Activated CD8-positive, alpha-beta memory T cell treated with anti-CD3 and anti-CD28 coated beads for 48 hours (primary cell): ENCODE data around the gene HTR3A.

Experiments
- DNase-seq, 3 experiments: peaks; one replicate each; pipeline ENCODE4 v3.0.0-alpha.2; 2020; ENCODE audit warnings: low read depth in 2 of 3, low spot score in 2 of 3

The HTR3A gene

DNA sequence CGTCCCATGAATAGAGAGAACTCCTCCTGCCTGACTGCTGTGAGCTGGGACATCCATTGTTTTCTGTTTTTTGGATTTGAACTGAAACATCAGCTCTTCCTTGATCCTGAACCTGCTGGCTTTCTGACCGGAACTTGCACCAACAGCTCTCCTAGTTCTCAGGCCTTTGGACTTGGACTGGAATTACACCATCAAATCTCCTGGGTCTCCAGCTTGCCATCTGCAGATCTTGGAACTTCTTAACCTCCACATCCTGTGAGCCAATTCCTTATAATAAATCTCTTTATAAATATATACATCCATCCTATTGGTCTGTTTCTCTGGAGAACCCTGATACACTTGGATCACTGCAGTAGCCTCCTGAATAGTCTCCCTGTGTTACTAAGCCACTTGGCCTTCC is 42.1 kb downstream of the HTR3A start:
- DNase-seq = no peak

DNA sequence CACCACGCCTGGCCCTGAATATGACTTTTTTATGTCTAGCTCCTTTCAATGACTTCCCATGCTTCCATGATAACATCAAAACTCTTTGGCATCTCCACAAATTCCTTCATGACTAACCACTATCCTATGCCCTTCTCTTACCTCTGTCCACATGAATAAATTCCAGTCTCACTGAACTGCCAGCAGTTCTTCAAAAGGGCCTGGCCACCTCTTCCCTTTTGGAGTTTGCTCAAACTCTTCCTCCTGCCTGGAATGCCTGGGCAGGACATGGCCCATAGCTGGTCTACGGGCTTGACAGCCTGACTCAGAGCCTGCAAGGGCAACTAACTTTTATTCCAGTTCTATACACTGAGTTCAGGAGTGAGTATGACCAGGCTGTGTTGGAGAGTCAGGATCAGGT is 42.8 kb downstream of the HTR3A start:
- no peak for DNase-seq

GRCh38 chr11:114019046-114019445 is 44.1 kb downstream of the HTR3A start:
- no peak for DNase-seq

DNA sequence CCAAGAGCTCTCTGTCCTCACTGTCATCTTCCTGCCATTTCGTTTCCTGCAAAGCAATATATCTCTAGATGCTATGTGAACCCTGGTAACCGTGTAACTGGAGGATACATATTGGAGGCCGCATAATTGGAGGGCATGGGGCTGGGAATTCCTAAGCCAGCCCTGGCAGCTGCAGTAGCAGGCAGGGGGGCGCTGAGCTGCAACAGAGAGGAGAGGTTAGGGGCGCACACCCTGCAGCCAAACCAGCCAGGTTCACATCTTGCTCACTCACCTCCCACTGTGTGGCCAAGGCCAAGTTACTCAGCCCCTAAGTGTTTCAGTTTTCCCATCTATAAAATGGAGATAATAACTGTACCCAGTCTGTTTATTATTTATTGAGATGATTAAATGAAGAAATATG is 44.7 kb downstream of the HTR3A start:
- no peak for DNase-seq

- DNase-seq = no peak
Measured at GRCh38 chr11:114025329-114025907, 50.5 kb downstream of the HTR3A start.

DNA sequence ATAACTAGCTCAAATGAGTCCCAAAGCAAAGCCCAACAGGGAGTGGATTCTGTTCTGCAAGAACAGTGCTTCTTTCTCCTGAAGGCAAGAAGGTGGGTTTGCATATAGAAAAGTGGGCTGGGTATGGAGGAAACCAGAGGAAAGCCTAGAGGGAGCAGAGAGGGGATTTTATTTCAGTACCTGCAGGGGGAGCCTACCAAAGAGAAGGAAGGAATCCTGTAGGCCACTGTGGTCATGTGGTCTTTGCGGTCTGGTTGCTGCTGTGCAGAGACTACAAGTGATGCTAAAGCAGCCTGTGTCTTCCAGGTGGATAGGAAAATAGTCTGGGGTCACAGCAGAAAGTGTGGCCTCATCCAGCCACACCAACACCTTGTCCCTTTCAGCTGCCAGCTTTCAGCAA is 51.4 kb downstream of the HTR3A start:
- DNase-seq = no peak

DNA sequence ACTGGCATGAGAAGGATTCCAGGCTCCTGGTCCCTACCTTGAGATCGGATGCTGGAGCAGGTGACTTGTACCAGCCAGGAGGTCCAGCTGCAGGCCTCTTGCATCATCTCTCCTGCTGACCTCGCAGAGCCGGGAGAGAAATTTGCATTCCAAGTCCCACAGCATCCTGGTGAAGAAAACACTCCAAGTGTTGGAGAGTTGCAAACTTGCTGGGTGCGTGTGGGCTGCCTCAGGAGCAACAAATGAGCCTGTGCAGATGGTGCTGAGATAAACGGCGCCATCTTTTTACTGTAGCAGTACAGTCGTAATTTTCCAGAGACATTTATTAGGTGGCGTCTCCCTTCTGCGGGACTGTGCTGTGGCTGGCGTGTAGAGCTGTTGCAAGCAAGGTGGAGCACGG is 52.5 kb downstream of the HTR3A start:
- DNase-seq = no peak

- no peak for DNase-seq
Measured at GRCh38 chr11:114027926-114028325, 53.0 kb downstream of the HTR3A start.

DNA sequence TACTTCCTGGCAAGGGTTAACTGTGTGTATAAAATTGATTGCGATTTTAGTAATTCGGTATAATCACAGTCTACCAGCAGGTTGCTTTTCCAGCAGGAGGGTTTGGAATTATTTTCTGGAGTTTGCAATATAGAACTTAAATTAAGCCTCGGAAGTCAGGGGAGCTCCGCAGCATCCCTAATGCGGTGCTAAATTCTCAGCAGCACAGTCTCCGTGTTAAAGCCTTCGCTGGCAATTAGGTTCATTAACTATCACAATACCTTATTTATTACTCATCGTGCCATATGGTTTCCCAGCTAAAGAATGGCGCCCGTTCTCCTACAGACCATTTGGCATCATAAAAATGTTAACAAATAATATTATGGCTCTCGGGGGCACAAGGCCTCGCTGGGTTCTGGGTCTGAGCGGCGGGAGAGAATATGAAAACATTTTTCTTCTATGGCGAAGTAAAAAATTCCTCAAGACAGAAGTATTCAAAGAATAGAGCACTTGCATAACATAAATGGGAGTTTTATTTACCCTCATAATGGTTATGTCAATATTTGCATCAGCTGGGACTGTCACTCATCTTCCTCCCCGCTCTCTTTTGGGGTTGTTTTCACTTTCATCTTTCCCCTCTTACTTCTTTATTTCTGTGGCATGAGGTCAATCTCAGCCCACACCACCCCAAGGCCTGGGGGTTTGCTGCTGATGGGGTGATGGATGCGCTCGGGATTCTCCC is 56.5 kb downstream of the HTR3A start:
- DNase-seq = no peak

GRCh38 chr11:114031967-114032320 is 57.0 kb downstream of the HTR3A start:
- DNase-seq = no peak

DNA sequence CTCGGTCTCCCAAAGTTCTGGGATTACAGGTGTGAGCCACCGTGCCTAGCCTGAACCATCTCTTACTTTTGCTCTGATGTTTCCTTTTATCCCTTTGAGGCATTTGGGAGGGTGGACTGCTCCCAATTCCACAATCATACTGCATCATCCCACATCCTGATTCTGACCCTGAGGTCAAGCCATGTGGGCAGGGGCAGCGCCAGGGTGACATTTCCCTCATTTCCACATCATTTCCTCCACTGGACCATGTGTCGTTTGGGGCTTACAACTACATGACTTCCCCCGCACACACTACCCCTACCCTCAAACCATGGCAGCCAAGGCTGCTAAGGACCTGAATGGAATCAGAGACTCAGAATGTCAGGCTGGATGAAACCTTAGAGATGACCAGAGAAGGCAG is 58.2 kb downstream of the HTR3A start:
- DNase-seq = no peak

DNA sequence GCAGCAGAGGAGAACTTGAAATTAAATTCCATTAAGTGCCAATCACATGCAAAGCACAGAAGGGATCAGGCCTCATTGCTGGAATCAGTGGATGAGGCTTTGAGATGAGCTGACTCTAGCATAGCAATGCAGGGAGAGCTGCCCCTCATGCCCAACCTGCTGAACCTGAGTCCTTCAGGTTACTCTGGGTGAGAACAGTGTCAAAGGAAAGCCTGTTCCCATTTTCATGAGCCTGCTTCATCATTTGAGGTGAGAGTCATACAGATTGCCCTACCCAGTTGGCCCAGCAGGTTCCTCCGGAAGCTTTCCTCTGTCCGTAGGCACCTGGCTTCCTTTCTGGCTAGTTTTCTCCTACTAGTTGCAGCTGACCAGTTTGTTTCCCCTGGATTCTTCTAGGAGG is 58.7 kb downstream of the HTR3A start:
- no peak for DNase-seq

GRCh38 chr11:114034956-114035355 is 60.0 kb downstream of the HTR3A start:
- no peak for DNase-seq

- no peak for DNase-seq
Measured at GRCh38 chr11:114036147-114036811, 61.4 kb downstream of the HTR3A start.

DNA sequence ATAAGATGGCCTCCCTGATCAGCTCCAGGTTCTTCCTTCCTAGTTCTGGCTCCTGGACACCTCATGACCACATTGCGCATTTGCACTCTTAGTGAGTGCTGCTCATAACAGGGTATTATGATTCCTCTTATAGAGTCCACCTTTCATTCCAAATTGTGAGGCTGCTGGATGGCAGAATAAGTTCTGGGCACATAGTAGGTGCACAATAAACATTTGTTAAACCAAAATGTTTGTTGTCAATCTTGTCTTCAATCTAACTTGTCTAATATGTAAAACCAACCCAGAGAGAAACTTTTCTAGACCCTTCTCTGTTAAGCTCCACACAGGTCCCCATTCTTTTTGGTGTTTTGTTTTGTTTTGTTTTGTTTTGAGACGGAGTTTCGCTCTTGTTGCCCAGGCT is 62.0 kb downstream of the HTR3A start:
- DNase-seq = no peak

- no peak for DNase-seq
Measured at GRCh38 chr11:114039551-114039950, 64.6 kb downstream of the HTR3A start.
